ENCODE data around the gene DDAH1. TPM values are rescaled to one million over a fixed set of nuclear protein-coding genes. Genes with fewer than 3 reads are reported as not detected.

Gene DDAH1
- total and polyA plus RNA-seq, 2 of the 4 experiments (the other 2 are of a cell fraction), result 78.0 to 94.5 TPM

DNA sequence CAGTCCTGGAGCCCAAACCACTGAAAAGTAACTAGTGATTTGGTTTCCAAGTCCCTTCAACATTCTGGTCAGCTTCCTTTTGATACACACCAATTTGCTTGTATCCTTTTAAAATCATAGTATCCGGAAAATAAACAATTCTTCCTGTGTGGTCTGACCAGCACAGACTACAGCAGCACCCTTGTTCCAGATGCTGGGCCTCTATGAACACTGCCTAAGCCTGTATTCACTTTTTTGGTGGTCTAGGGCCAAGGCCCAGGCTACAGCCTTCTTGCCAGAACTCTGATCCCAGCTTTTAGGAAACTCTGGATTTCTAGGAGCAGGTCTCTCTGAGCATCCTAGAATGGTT is 801 bp upstream of the DDAH1 start:
- no peak overlapping the region for H3K56ac ChIP-seq (ENCODE audit: extremely low read depth, insufficient read depth, low read length)
- ATAC-seq (ENCODE audit: low read depth) (no peak), DNase-seq (peak; percentile 66)
- H3K14ac ChIP-seq (replicated peaks; ENCODE audit: low read depth, low read length), result peak overlapping the region; percentile 77
- H2BK5ac ChIP-seq (ENCODE audit: low read depth, low read length, poor library complexity, severe bottlenecking), result peak overlapping the region; percentile 22
- peak overlapping the region; percentile 49 for H3K4ac ChIP-seq (ENCODE audit: low read depth, low read length)
- intact Hi-C loops (cut with micrococcal nuclease) (loop anchor here (2.0 kb wide), 2 partner anchors 111 to 157 kb away; no protein-coding TSS in a partner anchor), dilution Hi-C loops (cut with HindIII; ENCODE audit: low sequenced_read_pairs, unreplicated experiment) (no loop called here), in situ Hi-C loops (cut with MboI; ENCODE audit: low sequenced_read_pairs) (loop anchor here (10.0 kb wide), 1 partner anchor 109 kb away; no protein-coding TSS in a partner anchor)
- no peak for TF ChIP-seq MAFK (IDR thresholded peaks at IDR 0.05; ENCODE audit: low read depth, low read length)
- no peak for TF ChIP-seq RFX5 (IDR thresholded peaks at IDR 0.05; ENCODE audit: low read depth, low read length)
- no peak for TF ChIP-seq MAZ (IDR thresholded peaks at IDR 0.05; ENCODE audit: borderline replicate concordance, low read depth, low read length)
- no peak for TF ChIP-seq RCOR1 (IDR thresholded peaks at IDR 0.05; ENCODE audit: insufficient replicate concordance, low read length)
- no peak for TF ChIP-seq POLR2A (IDR thresholded peaks at IDR 0.05; ENCODE audit: low read depth, low read length)
- TF ChIP-seq, protein P1, sequence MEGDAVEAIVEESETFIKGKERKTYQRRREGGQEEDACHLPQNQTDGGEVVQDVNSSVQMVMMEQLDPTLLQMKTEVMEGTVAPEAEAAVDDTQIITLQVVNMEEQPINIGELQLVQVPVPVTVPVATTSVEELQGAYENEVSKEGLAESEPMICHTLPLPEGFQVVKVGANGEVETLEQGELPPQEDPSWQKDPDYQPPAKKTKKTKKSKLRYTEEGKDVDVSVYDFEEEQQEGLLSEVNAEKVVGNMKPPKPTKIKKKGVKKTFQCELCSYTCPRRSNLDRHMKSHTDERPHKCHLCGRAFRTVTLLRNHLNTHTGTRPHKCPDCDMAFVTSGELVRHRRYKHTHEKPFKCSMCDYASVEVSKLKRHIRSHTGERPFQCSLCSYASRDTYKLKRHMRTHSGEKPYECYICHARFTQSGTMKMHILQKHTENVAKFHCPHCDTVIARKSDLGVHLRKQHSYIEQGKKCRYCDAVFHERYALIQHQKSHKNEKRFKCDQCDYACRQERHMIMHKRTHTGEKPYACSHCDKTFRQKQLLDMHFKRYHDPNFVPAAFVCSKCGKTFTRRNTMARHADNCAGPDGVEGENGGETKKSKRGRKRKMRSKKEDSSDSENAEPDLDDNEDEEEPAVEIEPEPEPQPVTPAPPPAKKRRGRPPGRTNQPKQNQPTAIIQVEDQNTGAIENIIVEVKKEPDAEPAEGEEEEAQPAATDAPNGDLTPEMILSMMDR (conservative IDR thresholded peaks at IDR 0.05; ENCODE audit: low read depth, low read length), result no peak
- no peak for TF ChIP-seq CHD1 (IDR thresholded peaks at IDR 0.05; ENCODE audit: low read depth, low read length)
- no peak for TF ChIP-seq BHLHE40 (IDR thresholded peaks at IDR 0.05; ENCODE audit: low read depth, low read length)
- TF ChIP-seq SMC3 (IDR thresholded peaks at IDR 0.05; ENCODE audit: low read depth, low read length), result no peak
- TF ChIP-seq NFE2L2 (IDR thresholded peaks at IDR 0.05; ENCODE audit: low read depth, low read length), result no peak
- TF ChIP-seq FOS (IDR thresholded peaks at IDR 0.05; ENCODE audit: low read depth, low read length), result no peak
- no peak overlapping the region for H4K91ac ChIP-seq (ENCODE audit: insufficient read depth, low read depth, low read length)
- peaks cover 9% of the 10 kb centered on the region for H3K9me1 ChIP-seq (ENCODE audit: insufficient read depth, low read length)
- H2BK20ac ChIP-seq (ENCODE audit: low read depth, low read length), result no peak overlapping the region
- no peak overlapping the region for H2AFZ ChIP-seq (replicated peaks; ENCODE audit: low read length, poor library complexity)
- CTCF ChIA-PET, result interaction anchor here (0.6 to 1.1 kb wide), 2 partner anchors 157 to 227 kb away, joined by 3 to 4 read pairs; no protein-coding TSS in a partner anchor
- H3K4me3 ChIP-seq (ENCODE audit: insufficient read depth, low read depth, low read length), result peak overlapping the region; percentile 95; the same call in 1 of the 2 replicates
- H3K4me1 ChIP-seq (ENCODE audit: control insufficient read depth, insufficient read depth, low read length), result peaks cover 7% of the 10 kb centered on the region
- H3K9ac ChIP-seq (ENCODE audit: low read depth, low read length), result peak overlapping the region; percentile 66; the same call in 1 of the 2 replicates
- no peak overlapping the region for H4K5ac ChIP-seq (ENCODE audit: low read depth, low read length)
- H2BK120ac ChIP-seq (ENCODE audit: low read depth, low read length), result peak overlapping the region; percentile 34; the same call in 1 of the 2 replicates
- peak overlapping the region; percentile 0 for H2AK9ac ChIP-seq (replicated peaks; ENCODE audit: low read depth, low read length, poor library complexity)
- H3K27me3 ChIP-seq (ENCODE audit: control insufficient read depth, insufficient read depth, low read length), result no peaks in the 10 kb centered on the region
- H3K18ac ChIP-seq (ENCODE audit: low read depth, low read length), result no peak overlapping the region
- peaks cover 27 to 71% of the 10 kb centered on the region in 2 experiments for H3K79me1 ChIP-seq (ENCODE audit: low read depth in 1 of 2, low read length in 2 of 2)
- no peaks in the 10 kb centered on the region for H3K36me3 ChIP-seq (ENCODE audit: control insufficient read depth, insufficient read depth, low read length)
- peaks cover 7% of the 10 kb centered on the region; the same call in 1 of the 2 replicates for H4K20me1 ChIP-seq (ENCODE audit: insufficient read depth, low read length)
- H4K8ac ChIP-seq (ENCODE audit: low read depth in 2 of 2, low read length in 2 of 2), result peak overlapping the region; percentile 39 to 75; a peak in 3 of 4 replicates
- H3K4me2 ChIP-seq (ENCODE audit: low read depth, low read length), result peak overlapping the region; percentile 95
- H3K27ac ChIP-seq (ENCODE audit: insufficient read depth, low read length), result peak overlapping the region; percentile 9; the same call in 1 of the 2 replicates
- H2AK5ac ChIP-seq (ENCODE audit: low read depth, low read length), result 0 out of 2 replicates have a peak overlapping the region, but pooled peaks have one; percentile 1
- POLR2A ChIA-PET (ENCODE audit: unreplicated experiment), result interaction anchor here (0.7 to 0.8 kb wide), 2 partner anchors 30 to 142 kb away, joined by 3 to 4 read pairs; no protein-coding TSS in a partner anchor
- H2BK15ac ChIP-seq (ENCODE audit: low read depth, low read length), result no peak overlapping the region; the same call in 2 of the 3 replicates
- no peaks in the 10 kb centered on the region for H3K9me3 ChIP-seq (ENCODE audit: control insufficient read depth, insufficient read depth, low read length)
- whole genome bisulfite sequencing, 2 experiments (ENCODE audit: extremely low coverage in 2 of 2, insufficient read length in 1 of 2), result no CpG with 5 or more reads among the region's 1 CpG
- BruUV-seq (replicated peaks), result no TSS peak
- peak overlapping the region; percentile 13 for H3K23ac ChIP-seq (ENCODE audit: low read depth, low read length)
